GM23338 (cell line): ENCODE data around the gene TNFSF12. TPM values are rescaled to one million over a fixed set of nuclear protein-coding genes. Genes with fewer than 3 reads are reported as not detected.

Experiments used
- ATAC-seq: fragments of 200-7000 bp; cut with Tn5 transposase; 3 replicates; pipeline ENCODE4 v1.9.1; 2020
- DNase-seq: peaks from one replicate; pipeline ENCODE4 v3.0.0-alpha.2; 2015; ENCODE audit warnings: low spot score
- H2AFZ ChIP-seq: fragments of 200-600 bp; sonication (generic); 2 replicates; pipeline ENCODE4 v1.8.0; 2016; ENCODE audit warnings: antibody characterized with exemption, mild to moderate bottlenecking, moderate library complexity
- H3F3A ChIP-seq: fragments of 200-600 bp; sonication (generic); replicated peaks from 2 replicates; pipeline ENCODE4 v1.8.0; 2017; ENCODE audit warnings: antibody characterized with exemption, mixed run types, low read depth
- H3K27ac ChIP-seq: fragments of 200-600 bp; sonication (generic); 2 replicates; pipeline ENCODE4 v1.6.1; 2016; ENCODE audit warnings: low read depth
- H3K27me3 ChIP-seq: fragments of 200-600 bp; sonication (generic); 2 replicates; pipeline ENCODE4 v1.8.0; 2016; ENCODE audit warnings: mild to moderate bottlenecking, mixed run types, moderate library complexity; ENCODE audit not compliant: insufficient read depth
- H3K36me3 ChIP-seq: fragments of 200-600 bp; sonication (generic); 2 replicates; pipeline ENCODE4 v1.8.0; 2016; ENCODE audit warnings: mild to moderate bottlenecking; ENCODE audit not compliant: insufficient read depth
- H3K4me1 ChIP-seq: fragments of 200-600 bp; sonication (generic); 2 replicates; pipeline ENCODE4 v1.8.0; 2016; ENCODE audit warnings: mild to moderate bottlenecking, moderate library complexity; ENCODE audit not compliant: insufficient read depth
- H3K4me2 ChIP-seq: fragments of 200-600 bp; sonication (generic); 2 replicates; pipeline ENCODE4 v1.7.1; 2017; ENCODE audit warnings: mixed run types
- H3K4me3 ChIP-seq: fragments of 200-600 bp; sonication (generic); 2 replicates; pipeline ENCODE4 v1.6.1; 2016; ENCODE audit warnings: mixed run types
- H3K79me2 ChIP-seq: fragments of 200-600 bp; sonication (generic); replicated peaks from 2 replicates; pipeline ENCODE4 v1.8.0; 2017; ENCODE audit warnings: mild to moderate bottlenecking; ENCODE audit not compliant: insufficient read depth
- H3K9me2 ChIP-seq: fragments of 200-600 bp; sonication (generic); 2 replicates; pipeline ENCODE4 v1.8.0; 2017; ENCODE audit not compliant: insufficient read depth
- H4K20me1 ChIP-seq: fragments of 200-600 bp; sonication (generic); replicated peaks from 2 replicates; pipeline ENCODE4 v1.8.0; 2017; ENCODE audit warnings: mild to moderate bottlenecking; ENCODE audit not compliant: insufficient read depth
- H3K27ac Mint-ChIP-seq: 2 replicates; pipeline ENCODE4 v1.8.0; 2020; ENCODE audit warnings: inconsistent platforms, mild to moderate bottlenecking, moderate library complexity, mixed read lengths
- H3K27me3 Mint-ChIP-seq: 3 replicates; pipeline ENCODE4 v1.8.0; 2022; ENCODE audit warnings: low read depth, mild to moderate bottlenecking, moderate library complexity, mixed read lengths, inconsistent platforms; ENCODE audit not compliant: insufficient read depth, poor library complexity
- H3K36me3 Mint-ChIP-seq: 3 replicates; pipeline ENCODE4 v1.8.0; 2021; ENCODE audit warnings: low read depth, mild to moderate bottlenecking, inconsistent platforms, moderate library complexity, mixed read lengths
- H3K4me1 Mint-ChIP-seq: 3 replicates; pipeline ENCODE4 v1.8.0; 2020; ENCODE audit warnings: mild to moderate bottlenecking, inconsistent platforms, mixed read lengths
- H3K4me3 Mint-ChIP-seq: 3 replicates; pipeline ENCODE4 v1.8.0; 2021; ENCODE audit warnings: moderate library complexity, mild to moderate bottlenecking, inconsistent platforms, mixed read lengths
- H3K9me3 Mint-ChIP-seq: 3 replicates; pipeline ENCODE4 v1.8.0; 2020; ENCODE audit warnings: moderate library complexity, mild to moderate bottlenecking, inconsistent platforms, mixed read lengths
- CREB1 ChIP-seq: fragments of 250-450 bp; sonication (Bioruptor Pico); IDR thresholded peaks from 2 replicates; pipeline ENCODE4 v1.5.0; 2020; ENCODE audit warnings: low read depth, mild to moderate bottlenecking, moderate library complexity
- CTCF ChIP-seq, 2 experiments: fragments of 200-600 bp in 1 of 2; sonication (generic) in 1 of 2; conservative IDR thresholded peaks; 2 replicates each; pipeline versions ENCODE4 v1.5.1 to v1.6.1; 2016 to 2017; ENCODE audit warnings: antibody characterized with exemption in 2 of 2, low read depth in 2 of 2, mild to moderate bottlenecking in 2 of 2, moderate library complexity in 1 of 2
- POLR2AphosphoS5 ChIP-seq: IDR thresholded peaks from 2 replicates; pipeline ENCODE4 v1.6.1; 2016; ENCODE audit warnings: antibody characterized with exemption, low read depth
- STAT1 ChIP-seq: IDR thresholded peaks from one replicate; pipeline ENCODE4 v1.6.1; 2016; ENCODE audit warnings: antibody characterized with exemption; ENCODE audit not compliant: unreplicated experiment
- ZNF114 ChIP-seq: fragments of 250-450 bp; sonication (Bioruptor Pico); IDR thresholded peaks from 2 replicates; pipeline ENCODE4 v1.5.0; 2020; ENCODE audit warnings: mild to moderate bottlenecking, moderate library complexity
- ZNF331 ChIP-seq: fragments of 250-450 bp; sonication (Bioruptor Pico); IDR thresholded peaks from 2 replicates; pipeline ENCODE4 v1.5.0; 2020; ENCODE audit warnings: low read depth, mild to moderate bottlenecking, moderate library complexity
- ZNF462 ChIP-seq: fragments of 250-450 bp; sonication (Bioruptor Pico); IDR thresholded peaks from 2 replicates; pipeline ENCODE4 v1.5.0; 2020; ENCODE audit warnings: mild to moderate bottlenecking, moderate library complexity
- polyA plus RNA-seq: library from polyadenylated mRNA; unstranded; fragments of >200 nt; fragmentation: Nextera tagmentation; extraction: Ambion mirVana; gene quantifications from 2 replicates; pipeline ENCODE4 v1.2.1, GENCODE V29; 2016
- total RNA-seq: library from RNA; depleted of rRNA; stranded (reverse); fragments of >200 nt; shearing (Covaris generic); gene quantifications from 2 replicates; pipeline ENCODE4 v1.2.3, GENCODE V29; 2014

TNFSF12 gene
- total and polyA plus RNA-seq, 2 experiments from 2014 or later: 3.5 to 6.0 TPM

- TF ChIP-seq ZNF462 (CRISPR knock-in tag) (no peak), POLR2AphosphoS5 (no peak), ZNF331 (CRISPR knock-in tag) (no peak), STAT1 (no peak)
Measured at GRCh38 chr17:7502171-7502847, 46.5 kb upstream of the TNFSF12 start (continued).

GRCh38 chr17:7502987-7503386 lies 45.9 kb upstream of the TNFSF12 start:
- Mint-ChIP-seq H3K4me1 (no peaks in the 10 kb centered on the region), H3K4me3 (no peak overlapping the region), H3K36me3 (peaks cover 94% of the 10 kb centered on the region), H3K9me3 (no peaks in the 10 kb centered on the region), H3K27ac (no peak overlapping the region), H3K27me3 (peaks cover 2% of the 10 kb centered on the region)
- Histone ChIP-seq H3K27ac (no peak overlapping the region), H3K79me2 (no peaks in the 10 kb centered on the region; the same call in 1 of the 2 replicates), H3K36me3 (peaks cover 78% of the 10 kb centered on the region), H4K20me1 (peaks cover 8% of the 10 kb centered on the region; the same call in 1 of the 2 replicates), H2AFZ (no peak overlapping the region), H3F3A (peaks cover 7% of the 10 kb centered on the region; the same call in 1 of the 2 replicates), H3K4me2 (no peak overlapping the region), H3K4me3 (no peak overlapping the region), H3K27me3 (no peaks in the 10 kb centered on the region), H3K4me1 (no peaks in the 10 kb centered on the region), H3K9me2 (no peaks in the 10 kb centered on the region)
- DNase-seq (peak; percentile 78), ATAC-seq (peak; percentile 91)
- TF ChIP-seq ZNF114 (CRISPR knock-in tag) (no peak), CREB1 (CRISPR knock-in tag) (no peak), CTCF (conservative IDR thresholded peaks at IDR 0.05; ENCODE audit: low read depth in 2 of 2) (peak; percentile 52 to 78)
